Karpas-422 (cell line): ENCODE data around the gene RBPJ. TPM values are rescaled to one million over a fixed set of nuclear protein-coding genes. Genes with fewer than 3 reads are reported as not detected.

Source experiments
- DNase-seq: peaks from one replicate; pipeline ENCODE4 v3.0.0-alpha.2; 2015
- H2AFZ ChIP-seq: fragments of 200-600 bp; sonication (generic); 2 replicates; pipeline ENCODE4 v1.6.1; 2014; ENCODE audit warnings: antibody characterized with exemption, low read length, mixed read lengths
- H3K27ac ChIP-seq: fragments of 200-600 bp; sonication (generic); 2 replicates; pipeline ENCODE4 v1.5.1; 2014; ENCODE audit warnings: mild to moderate bottlenecking, low read length, moderate library complexity
- H3K27me3 ChIP-seq: fragments of 200-600 bp; sonication (generic); 2 replicates; pipeline ENCODE4 v1.6.1; 2014; ENCODE audit warnings: low read length, mixed read lengths
- H3K36me3 ChIP-seq: fragments of 200-600 bp; sonication (generic); 2 replicates; pipeline ENCODE4 v1.6.1; 2014; ENCODE audit warnings: low read length, mixed read lengths; ENCODE audit not compliant: insufficient read depth
- H3K4me1 ChIP-seq: fragments of 200-600 bp; sonication (generic); 2 replicates; pipeline ENCODE4 v1.6.1; 2014; ENCODE audit warnings: mild to moderate bottlenecking, low read length, mixed read lengths
- H3K4me2 ChIP-seq: fragments of 200-600 bp; sonication (generic); 2 replicates; pipeline ENCODE4 v1.6.1; 2014; ENCODE audit warnings: low read length, low read depth, mild to moderate bottlenecking; ENCODE audit not compliant: poor library complexity, severe bottlenecking
- H3K4me3 ChIP-seq: fragments of 200-600 bp; sonication (generic); 2 replicates; pipeline ENCODE4 v1.5.1; 2014; ENCODE audit warnings: mild to moderate bottlenecking, antibody characterized with exemption, low read length, mixed read lengths
- H3K79me2 ChIP-seq: fragments of 200-600 bp; sonication (generic); 2 replicates; pipeline ENCODE4 v1.6.1; 2014; ENCODE audit warnings: mild to moderate bottlenecking, low read length, mixed read lengths
- H3K9ac ChIP-seq: fragments of 200-600 bp; sonication (generic); 2 replicates; pipeline ENCODE4 v1.6.0; 2014; ENCODE audit warnings: low read length
- H3K9me2 ChIP-seq: fragments of 200-600 bp; sonication (generic), shearing (Covaris generic); replicated peaks from 2 replicates; pipeline ENCODE4 v1.6.0; 2014; ENCODE audit warnings: mild to moderate bottlenecking, low read length, moderate library complexity; ENCODE audit not compliant: insufficient read depth
- H3K9me3 ChIP-seq: fragments of 300-700, 200-600 bp; sonication (generic); 2 replicates; pipeline ENCODE4 v1.6.1; 2014; ENCODE audit warnings: low read length, mixed read lengths
- H4K20me1 ChIP-seq: fragments of 200-600 bp; sonication (generic); 2 replicates; pipeline ENCODE4 v1.6.1; 2014; ENCODE audit warnings: mild to moderate bottlenecking, antibody characterized with exemption, low read length, low read depth; ENCODE audit not compliant: insufficient read depth
- total RNA-seq: library from RNA; depleted of rRNA; stranded (reverse); fragments of >200 nt; shearing (Covaris generic); gene quantifications from 2 replicates; pipeline ENCODE4 v1.2.3, GENCODE V29; 2014; ENCODE audit warnings: low replicate concordance

Gene RBPJ
- total RNA-seq, 1 experiment from 2014 or later, result 36.8 TPM

DNA sequence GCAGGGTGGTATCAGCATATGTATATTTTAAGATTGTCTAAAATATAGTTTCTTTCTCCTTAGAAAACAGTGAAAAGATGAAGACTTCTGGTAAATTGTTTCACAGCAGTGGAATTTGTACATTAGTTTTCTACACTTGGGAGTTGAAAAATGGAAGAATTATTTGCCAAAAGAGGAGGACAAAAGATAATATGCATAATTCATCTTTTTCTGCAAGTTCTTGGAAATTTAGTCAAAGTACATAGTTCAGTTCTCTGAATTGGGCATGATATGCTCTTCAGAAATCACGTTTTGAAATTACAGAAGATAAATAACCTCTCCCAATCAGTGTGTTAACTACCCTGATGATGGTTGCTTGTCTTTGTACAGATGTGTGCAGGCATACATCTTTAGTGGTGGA is 47.0 kb downstream of the RBPJ start:
- Histone ChIP-seq H3K36me3 (no peaks in the 10 kb centered on the region), H3K4me2 (no peak overlapping the region), H3K9me2 (no peaks in the 10 kb centered on the region), H3K4me3 (no peak overlapping the region), H3K27me3 (no peaks in the 10 kb centered on the region), H3K9ac (no peak overlapping the region), H3K27ac (no peak overlapping the region), H2AFZ (no peak overlapping the region), H3K9me3 (no peaks in the 10 kb centered on the region), H3K79me2 (peaks cover 24% of the 10 kb centered on the region), H3K4me1 (peaks cover 10% of the 10 kb centered on the region), H4K20me1 (peaks cover 21% of the 10 kb centered on the region)
- DNase-seq, result no peak

DNA sequence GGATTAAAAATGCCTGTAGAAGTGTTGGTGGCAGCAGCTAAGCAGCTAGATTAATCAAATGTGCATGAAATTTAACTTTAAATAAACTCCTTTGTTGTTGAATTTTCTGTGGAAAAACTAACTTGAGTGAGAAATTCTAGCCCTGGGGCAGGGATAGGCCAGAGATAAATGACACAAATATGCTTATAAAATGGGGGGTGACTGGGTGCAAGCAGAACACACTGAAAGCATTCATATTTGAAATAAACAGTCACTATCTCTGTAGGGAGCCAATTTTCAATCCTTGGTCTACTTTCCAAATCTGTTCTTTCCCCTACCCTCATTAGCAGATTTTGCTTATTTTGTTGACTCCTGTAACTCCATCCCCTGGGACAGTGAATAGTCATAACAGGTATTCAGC is 47.9 kb downstream of the RBPJ start:
- Histone ChIP-seq H3K4me2 (no peak overlapping the region), H3K4me1 (peaks cover 18% of the 10 kb centered on the region), H3K36me3 (no peaks in the 10 kb centered on the region), H3K79me2 (peaks cover 28% of the 10 kb centered on the region), H3K9me3 (no peaks in the 10 kb centered on the region), H3K27me3 (no peaks in the 10 kb centered on the region), H2AFZ (no peak overlapping the region), H3K27ac (no peak overlapping the region), H3K4me3 (no peak overlapping the region), H3K9ac (no peak overlapping the region), H4K20me1 (peaks cover 29% of the 10 kb centered on the region), H3K9me2 (no peaks in the 10 kb centered on the region)
- DNase-seq, result no peak

DNA sequence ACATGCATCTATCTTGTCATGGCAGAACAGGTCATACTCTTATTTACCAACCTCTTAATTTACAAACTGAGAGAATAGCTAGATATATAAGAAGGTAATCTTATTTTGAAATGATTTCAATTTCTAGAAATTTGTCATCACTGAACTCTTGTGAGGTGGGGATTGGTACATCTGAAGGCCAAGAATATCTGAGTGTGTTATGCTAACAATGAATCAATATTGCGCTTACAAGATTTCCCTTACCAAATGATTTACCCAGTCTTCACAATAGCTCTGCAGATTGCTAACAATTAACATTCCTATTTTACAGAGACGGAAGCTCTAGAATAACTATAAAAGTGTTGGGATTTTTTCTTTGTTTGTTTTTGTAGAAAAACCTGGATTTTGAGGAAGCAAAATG is 48.3 kb downstream of the RBPJ start:
- H3K9me3 ChIP-seq, result no peaks in the 10 kb centered on the region
- no peak overlapping the region for H3K27ac ChIP-seq
- H3K9me2 ChIP-seq, result no peaks in the 10 kb centered on the region
- no peak overlapping the region for H2AFZ ChIP-seq
- H3K4me3 ChIP-seq, result no peak overlapping the region
- no peak overlapping the region for H3K9ac ChIP-seq
- DNase-seq, result no peak
- peaks cover 18% of the 10 kb centered on the region for H3K4me1 ChIP-seq
- H3K4me2 ChIP-seq, result no peak overlapping the region
- peaks cover 26% of the 10 kb centered on the region for H3K79me2 ChIP-seq
- no peaks in the 10 kb centered on the region for H3K36me3 ChIP-seq
- no peaks in the 10 kb centered on the region for H3K27me3 ChIP-seq
- H4K20me1 ChIP-seq, result peaks cover 29% of the 10 kb centered on the region

DNA sequence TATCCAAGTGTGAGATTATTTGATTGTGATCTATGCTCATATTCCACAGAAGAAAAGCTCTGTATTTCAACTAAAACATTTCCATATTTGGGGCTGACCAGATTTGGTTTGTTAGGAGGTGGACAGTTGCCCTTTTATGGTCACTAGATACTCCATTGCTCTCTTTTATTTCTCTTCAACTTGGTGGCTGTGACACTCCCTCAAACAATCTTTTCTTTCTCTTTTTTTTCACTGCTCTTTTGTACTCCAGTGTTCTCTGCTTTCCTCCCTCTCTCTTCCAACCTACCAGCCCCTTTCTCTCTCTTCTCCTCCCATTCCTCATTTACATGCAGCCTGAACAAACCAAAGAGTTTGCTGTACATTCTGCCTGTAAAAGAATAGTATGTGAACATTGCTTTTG is 48.8 kb downstream of the RBPJ start:
- Histone ChIP-seq H3K4me3 (no peak overlapping the region), H3K9ac (no peak overlapping the region), H3K4me2 (no peak overlapping the region), H2AFZ (no peak overlapping the region), H3K4me1 (peaks cover 18% of the 10 kb centered on the region), H3K9me3 (no peaks in the 10 kb centered on the region), H4K20me1 (peaks cover 32% of the 10 kb centered on the region), H3K79me2 (peaks cover 26% of the 10 kb centered on the region), H3K27me3 (no peaks in the 10 kb centered on the region), H3K9me2 (no peaks in the 10 kb centered on the region), H3K36me3 (no peaks in the 10 kb centered on the region), H3K27ac (no peak overlapping the region)
- DNase-seq, result no peak

DNA sequence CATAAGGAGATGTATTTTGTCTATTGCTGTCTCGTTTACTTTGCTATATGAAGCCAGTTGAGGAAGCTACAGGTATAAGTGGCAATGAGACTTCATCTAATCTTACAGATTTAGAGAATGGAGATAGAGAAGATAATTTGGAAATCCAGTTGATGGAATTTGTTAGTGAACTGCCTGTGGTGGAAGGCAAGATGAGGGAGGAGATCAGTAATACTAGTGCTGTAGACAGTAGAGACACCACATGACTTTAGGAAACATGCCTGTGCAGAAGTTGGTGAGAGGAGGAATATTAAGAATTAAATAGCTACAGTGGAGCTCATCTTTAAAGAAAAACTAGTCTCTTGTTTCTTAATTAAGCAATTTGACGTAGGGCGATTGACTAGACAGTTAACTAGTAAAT is 51.3 kb downstream of the RBPJ start:
- Histone ChIP-seq H3K27me3 (no peaks in the 10 kb centered on the region), H3K79me2 (peaks cover 41% of the 10 kb centered on the region), H2AFZ (no peak overlapping the region), H3K9me3 (no peaks in the 10 kb centered on the region), H3K9me2 (no peaks in the 10 kb centered on the region), H3K4me2 (no peak overlapping the region), H4K20me1 (peaks cover 49% of the 10 kb centered on the region), H3K4me1 (peaks cover 18% of the 10 kb centered on the region), H3K36me3 (no peaks in the 10 kb centered on the region), H3K27ac (no peak overlapping the region), H3K4me3 (no peak overlapping the region), H3K9ac (no peak overlapping the region)
- DNase-seq, result no peak

DNA sequence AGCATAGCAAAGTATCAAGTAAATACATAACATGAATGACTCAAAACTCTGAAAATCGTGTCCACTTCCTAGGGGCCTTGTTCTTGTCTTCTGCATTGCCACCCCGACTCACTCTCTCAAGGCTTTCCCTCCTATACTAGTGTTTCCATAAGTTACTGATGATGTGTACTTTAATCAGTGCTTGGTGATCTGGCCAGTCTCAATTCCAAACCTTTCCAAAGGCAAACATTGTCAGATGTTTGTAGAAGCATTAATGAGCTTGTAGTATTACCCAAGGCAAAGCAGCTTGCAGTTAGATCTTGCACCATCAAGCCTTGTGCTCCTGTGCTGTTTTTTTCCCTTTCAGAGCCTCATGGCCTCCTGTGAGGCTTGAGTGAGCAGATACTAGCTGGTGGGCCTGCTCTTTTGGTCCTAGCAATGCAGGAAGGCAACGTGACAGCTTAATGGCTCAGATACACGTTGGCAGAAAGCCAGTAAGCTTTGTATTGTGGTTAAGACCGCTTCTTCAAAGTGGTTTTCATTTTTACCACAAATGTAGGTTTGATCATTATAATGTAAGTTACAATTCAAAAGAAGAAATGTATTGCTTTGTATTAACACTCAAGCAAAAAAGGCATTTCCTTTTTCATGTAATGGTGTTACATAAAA is 51.8 kb downstream of the RBPJ start:
- Histone ChIP-seq H3K36me3 (no peaks in the 10 kb centered on the region), H3K4me1 (peaks cover 20% of the 10 kb centered on the region), H3K9ac (0 out of 2 replicates have a peak overlapping the region, but pooled peaks have one; percentile 6), H2AFZ (no peak overlapping the region), H3K9me3 (no peaks in the 10 kb centered on the region), H3K4me2 (peak overlapping the region; percentile 41), H4K20me1 (peaks cover 52% of the 10 kb centered on the region), H3K79me2 (peaks cover 44% of the 10 kb centered on the region), H3K27me3 (no peaks in the 10 kb centered on the region), H3K4me3 (no peak overlapping the region), H3K9me2 (no peaks in the 10 kb centered on the region), H3K27ac (no peak overlapping the region)
- DNase-seq, result peak; percentile 65

DNA sequence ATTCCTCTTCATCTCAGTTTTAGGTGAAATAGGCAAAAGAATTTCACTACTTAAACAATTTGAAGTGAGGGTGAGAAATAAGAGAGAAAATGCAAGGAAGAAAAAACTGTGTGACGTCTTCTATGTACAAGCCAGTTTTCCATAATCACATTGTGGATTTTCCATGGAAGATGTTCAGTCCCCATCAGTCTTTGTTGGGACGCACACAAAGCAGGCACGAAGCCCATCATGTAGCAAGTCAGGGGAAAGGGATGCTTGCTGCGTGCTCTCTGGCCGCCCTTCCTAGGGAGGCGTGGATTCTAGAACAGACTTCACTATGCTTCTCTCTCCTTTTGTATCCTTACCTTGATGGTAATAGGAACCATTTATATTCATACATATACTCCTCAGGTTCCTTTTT is 54.7 kb downstream of the RBPJ start:
- Histone ChIP-seq H3K27ac (no peak overlapping the region), H3K4me2 (no peak overlapping the region), H3K9ac (no peak overlapping the region), H3K9me3 (no peaks in the 10 kb centered on the region), H3K36me3 (no peaks in the 10 kb centered on the region), H4K20me1 (peaks cover 48% of the 10 kb centered on the region), H3K79me2 (peaks cover 48% of the 10 kb centered on the region), H3K27me3 (no peaks in the 10 kb centered on the region), H2AFZ (no peak overlapping the region), H3K9me2 (no peaks in the 10 kb centered on the region), H3K4me3 (no peak overlapping the region), H3K4me1 (peaks cover 39% of the 10 kb centered on the region)
- no peak for DNase-seq

DNA sequence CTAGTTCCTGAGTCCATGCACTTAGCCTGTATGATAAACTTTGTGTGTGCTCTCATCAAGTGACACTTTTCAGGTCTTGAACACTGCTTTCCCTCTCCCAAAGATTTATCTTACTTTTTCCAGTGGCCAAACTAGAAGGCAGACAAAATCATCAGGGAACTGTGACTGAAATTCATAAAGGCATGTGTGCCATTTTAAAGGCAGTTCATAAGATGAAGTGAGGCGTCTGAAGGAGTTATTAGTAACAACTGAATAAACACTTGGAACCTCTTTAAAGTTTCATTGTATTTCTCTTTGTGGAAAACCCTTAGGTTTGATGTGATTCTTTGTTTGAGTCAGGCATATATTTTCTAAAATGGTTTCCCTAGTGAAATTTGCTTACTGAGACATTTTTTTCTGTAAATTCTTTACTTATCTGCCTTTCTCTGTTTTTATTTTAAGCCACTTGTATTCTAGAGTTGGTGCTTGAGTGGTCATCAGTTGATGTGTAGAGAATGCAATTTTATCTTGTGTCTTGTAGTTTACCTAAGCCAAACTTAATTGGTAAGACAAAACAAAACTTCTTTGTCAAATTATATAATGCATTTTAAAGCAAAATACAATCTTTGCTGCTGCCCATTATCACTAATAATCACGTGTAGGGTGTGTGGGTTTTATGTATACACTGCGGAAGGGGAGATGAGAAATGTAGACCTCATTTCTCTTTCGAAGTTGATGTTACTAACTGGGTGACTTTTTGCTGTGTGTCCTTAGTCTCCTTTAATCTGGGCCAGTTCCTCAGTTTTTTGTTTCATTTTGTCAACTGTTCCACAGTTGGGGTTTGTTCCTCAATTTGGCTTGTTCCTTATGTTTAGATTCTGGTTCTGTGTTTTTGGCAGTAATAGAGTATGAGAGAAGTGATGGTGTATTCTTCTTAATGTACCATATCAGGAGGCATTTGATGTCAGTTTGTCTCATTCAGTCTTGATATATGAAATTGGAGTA is 56.8 kb downstream of the RBPJ start:
- Histone ChIP-seq H3K27ac (no peak overlapping the region), H3K27me3 (no peaks in the 10 kb centered on the region), H3K79me2 (peaks cover 64% of the 10 kb centered on the region), H4K20me1 (peaks cover 39% of the 10 kb centered on the region), H3K9me3 (no peaks in the 10 kb centered on the region), H3K4me3 (no peak overlapping the region), H3K4me2 (no peak overlapping the region), H2AFZ (no peak overlapping the region), H3K4me1 (peaks cover 42% of the 10 kb centered on the region), H3K9ac (no peak overlapping the region), H3K9me2 (no peaks in the 10 kb centered on the region), H3K36me3 (no peaks in the 10 kb centered on the region)
- no peak for DNase-seq
